ENCODE measurements around the gene AOPEP.

Gene AOPEP

GRCh38 chr9:94826044-94826443 lies 99.5 kb downstream of the AOPEP start:
- H3K9me3 ChIP-seq (ENCODE audit: low read length): no peaks in the 10 kb centered on the region
- TF ChIP-seq CTCF (IDR thresholded peaks at IDR 0.05; ENCODE audit: low read length) (no peak), EZH2 (IDR thresholded peaks at IDR 0.05; ENCODE audit: borderline replicate concordance, low read length) (no peak)
- no peak overlapping the region for H3K4me3 ChIP-seq (ENCODE audit: low read depth, low read length, poor library complexity, severe bottlenecking)
- no peaks in the 10 kb centered on the region for H3K9me2 ChIP-seq (ENCODE audit: low read depth, low read length)
- no peaks in the 10 kb centered on the region for H3F3A ChIP-seq (ENCODE audit: insufficient read depth, low read length)
- H3K27me3 ChIP-seq (ENCODE audit: insufficient read depth, low read length): no peaks in the 10 kb centered on the region
- H3K27ac ChIP-seq (ENCODE audit: low read depth, low read length, poor library complexity, severe bottlenecking): no peak overlapping the region
- no peaks in the 10 kb centered on the region for H3K79me2 ChIP-seq (ENCODE audit: insufficient read depth, low read length)
- no peaks in the 10 kb centered on the region for H4K20me1 ChIP-seq (ENCODE audit: insufficient read depth, low read length)
- H3K4me2 ChIP-seq (ENCODE audit: low read length): no peak overlapping the region
- H3K9ac ChIP-seq (ENCODE audit: low read length): no peak overlapping the region
- H3K4me1 ChIP-seq (ENCODE audit: insufficient read depth, low read length, severe bottlenecking): peaks cover 26% of the 10 kb centered on the region
- peaks cover 19% of the 10 kb centered on the region for H3K36me3 ChIP-seq (ENCODE audit: insufficient read depth, low read length)
- no peak overlapping the region for H2AFZ ChIP-seq (ENCODE audit: low read length)

GRCh38 chr9:94826644-94827410 lies 100.3 kb downstream of the AOPEP start:
- TF ChIP-seq EZH2 (IDR thresholded peaks at IDR 0.05; ENCODE audit: borderline replicate concordance, low read length) (no peak), CTCF (IDR thresholded peaks at IDR 0.05; ENCODE audit: low read length) (no peak)
- Histone ChIP-seq H3K9me2 (ENCODE audit: low read depth, low read length) (no peaks in the 10 kb centered on the region), H3K9ac (ENCODE audit: low read length) (no peak overlapping the region), H3K79me2 (ENCODE audit: insufficient read depth, low read length) (no peaks in the 10 kb centered on the region), H3K4me2 (ENCODE audit: low read length) (no peak overlapping the region), H3K9me3 (ENCODE audit: low read length) (no peaks in the 10 kb centered on the region), H3F3A (ENCODE audit: insufficient read depth, low read length) (no peaks in the 10 kb centered on the region), H3K36me3 (ENCODE audit: insufficient read depth, low read length) (peaks cover 26% of the 10 kb centered on the region), H3K4me1 (ENCODE audit: insufficient read depth, low read length, severe bottlenecking) (peaks cover 18% of the 10 kb centered on the region), H3K4me3 (ENCODE audit: low read depth, low read length, poor library complexity, severe bottlenecking) (no peak overlapping the region), H2AFZ (ENCODE audit: low read length) (no peak overlapping the region), H3K27ac (ENCODE audit: low read depth, low read length, poor library complexity, severe bottlenecking) (no peak overlapping the region), H4K20me1 (ENCODE audit: insufficient read depth, low read length) (no peaks in the 10 kb centered on the region), H3K27me3 (ENCODE audit: insufficient read depth, low read length) (no peaks in the 10 kb centered on the region)

GRCh38 chr9:94827584-94828304 lies 101.2 kb downstream of the AOPEP start:
- peaks cover 29% of the 10 kb centered on the region for H3K36me3 ChIP-seq (ENCODE audit: insufficient read depth, low read length)
- no peak overlapping the region for H2AFZ ChIP-seq (ENCODE audit: low read length)
- no peaks in the 10 kb centered on the region for H4K20me1 ChIP-seq (ENCODE audit: insufficient read depth, low read length)
- H3K9ac ChIP-seq (ENCODE audit: low read length): no peak overlapping the region
- H3K4me1 ChIP-seq (ENCODE audit: insufficient read depth, low read length, severe bottlenecking): peaks cover 11% of the 10 kb centered on the region
- no peak for TF ChIP-seq EZH2 (IDR thresholded peaks at IDR 0.05; ENCODE audit: borderline replicate concordance, low read length)
- no peak for TF ChIP-seq CTCF (IDR thresholded peaks at IDR 0.05; ENCODE audit: low read length)
- no peaks in the 10 kb centered on the region for H3F3A ChIP-seq (ENCODE audit: insufficient read depth, low read length)
- no peaks in the 10 kb centered on the region for H3K9me3 ChIP-seq (ENCODE audit: low read length)
- no peak overlapping the region for H3K4me3 ChIP-seq (ENCODE audit: low read depth, low read length, poor library complexity, severe bottlenecking)
- no peak overlapping the region for H3K27ac ChIP-seq (ENCODE audit: low read depth, low read length, poor library complexity, severe bottlenecking)
- no peaks in the 10 kb centered on the region for H3K79me2 ChIP-seq (ENCODE audit: insufficient read depth, low read length)
- H3K4me2 ChIP-seq (ENCODE audit: low read length): no peak overlapping the region
- no peaks in the 10 kb centered on the region for H3K9me2 ChIP-seq (ENCODE audit: low read depth, low read length)
- H3K27me3 ChIP-seq (ENCODE audit: insufficient read depth, low read length): no peaks in the 10 kb centered on the region

Data from OCI-LY1 (cell line).